PC-3 (cell line): ENCODE data around the gene PTCH1. TPM values are rescaled to one million over a fixed set of nuclear protein-coding genes. Genes with fewer than 3 reads are reported as not detected.

ENCODE experiments used
- ATAC-seq: fragments of 200-7000 bp; cut with Tn5 transposase; 2 replicates; pipeline ENCODE4 v1.9.1; 2020; ENCODE audit warnings: mild to moderate bottlenecking, moderate library complexity
- BruUV-seq: library from RNA; stranded (reverse); fragments of 400-500 nt; replicated peaks from 2 replicates; lab custom pipeline; 2021; lab: Mats Ljungman, UMichigan
- CTCF ChIA-PET: fragments of 300-600 bp; sonication (Branson Sonifier 250); formaldehyde crosslinking; loops from one replicate; lab custom pipeline; 2022; ENCODE audit warnings: antibody characterized with exemption; lab: Charles Lee
- POLR2A ChIA-PET: fragments of 300-600 bp; sonication (Branson Sonifier 250); formaldehyde crosslinking; loops from one replicate; lab custom pipeline; 2022; ENCODE audit warnings: antibody characterized with exemption; ENCODE audit not compliant: unreplicated experiment; lab: Charles Lee
- DNase-seq: peaks from one replicate; pipeline ENCODE4 v3.0.0-alpha.2; 2015
- H2AFZ ChIP-seq: fragments of 300-600 bp; sonication (generic); 2 replicates; pipeline ENCODE4 v1.6.0; 2016; ENCODE audit warnings: antibody characterized with exemption, low read length
- H3F3A ChIP-seq: fragments of 300-600 bp; sonication (generic); one replicate; pipeline ENCODE4 v1.6.0; 2017; ENCODE audit warnings: antibody characterized with exemption, low read length, control low read depth, mild to moderate bottlenecking; ENCODE audit not compliant: unreplicated experiment
- H3K27ac ChIP-seq: fragments of 300-600 bp; sonication (generic); 2 replicates; pipeline ENCODE4 v1.5.1; 2016; ENCODE audit warnings: mild to moderate bottlenecking, low read length
- H3K27me3 ChIP-seq: fragments of 300-600 bp; sonication (generic); 2 replicates; pipeline ENCODE4 v1.6.1; 2016; ENCODE audit warnings: low read length, mixed read lengths
- H3K36me3 ChIP-seq: fragments of 300-600 bp; sonication (generic); 2 replicates; pipeline ENCODE4 v1.6.1; 2016; ENCODE audit warnings: low read depth, mixed run types, low read length, mixed read lengths
- H3K4me1 ChIP-seq: fragments of 300-600 bp; sonication (generic); 2 replicates; pipeline ENCODE4 v1.5.1; 2016; ENCODE audit warnings: low read length; ENCODE audit not compliant: insufficient read depth
- H3K4me2 ChIP-seq: fragments of 300-600 bp; sonication (generic); 2 replicates; pipeline ENCODE4 v1.6.0; 2016; ENCODE audit warnings: low read length
- H3K4me3 ChIP-seq: fragments of 300-600 bp; sonication (generic); 2 replicates; pipeline ENCODE4 v1.5.1; 2016; ENCODE audit warnings: mild to moderate bottlenecking, low read length, mixed read lengths
- H3K79me2 ChIP-seq: fragments of 300-600 bp; sonication (generic); 2 replicates; pipeline ENCODE4 v1.6.1; 2017; ENCODE audit warnings: low read length, mixed read lengths
- H3K9ac ChIP-seq: fragments of 300-600 bp; sonication (generic); 2 replicates; pipeline ENCODE4 v1.6.0; 2016; ENCODE audit warnings: mild to moderate bottlenecking, low read length
- H3K9me2 ChIP-seq: fragments of 300-600 bp; sonication (generic); replicated peaks from 2 replicates; pipeline ENCODE4 v1.6.1; 2016; ENCODE audit warnings: mixed run types, low read length, mixed read lengths
- H3K9me3 ChIP-seq: fragments of 300-600 bp; sonication (generic); 2 replicates; pipeline ENCODE4 v1.6.1; 2016; ENCODE audit warnings: low read length, mixed read lengths
- H4K20me1 ChIP-seq: fragments of 300-600 bp; sonication (generic); 2 replicates; pipeline ENCODE4 v1.6.1; 2016; ENCODE audit warnings: low read length, mixed read lengths
- EZH2 ChIP-seq: fragments of 300-600 bp; sonication (generic); IDR thresholded peaks from one replicate; pipeline ENCODE4 v1.6.1; 2017; ENCODE audit warnings: antibody characterized with exemption, mild to moderate bottlenecking, low read length; ENCODE audit not compliant: unreplicated experiment
- EZH2phosphoT487 ChIP-seq: fragments of 300-600 bp; sonication (generic); IDR thresholded peaks from 2 replicates; pipeline ENCODE4 v1.6.1; 2018; ENCODE audit warnings: mild to moderate bottlenecking, antibody characterized with exemption, low read length, borderline replicate concordance
- intact Hi-C: fragments of 100-400 bp; cut with micrococcal nuclease; formaldehyde crosslinking; loops from 2 replicates; pipeline ENCODE4 v1.9.0; 2023
- total RNA-seq: library from RNA; depleted of rRNA; stranded (reverse); fragments of >200 nt; gene quantifications from 2 replicates; pipeline ENCODE4 v1.2.3, GENCODE V29; 2014
- TF ChIP-seq, protein P1 (sequence below): fragments of 300-600 bp; sonication (generic); conservative IDR thresholded peaks from 2 replicates; pipeline ENCODE4 v1.5.1; 2017; ENCODE audit warnings: antibody characterized with exemption, low read depth, mild to moderate bottlenecking, low read length

The PTCH1 gene
- total RNA-seq, 1 experiment from 2014 or later = 0.77 TPM

DNA sequence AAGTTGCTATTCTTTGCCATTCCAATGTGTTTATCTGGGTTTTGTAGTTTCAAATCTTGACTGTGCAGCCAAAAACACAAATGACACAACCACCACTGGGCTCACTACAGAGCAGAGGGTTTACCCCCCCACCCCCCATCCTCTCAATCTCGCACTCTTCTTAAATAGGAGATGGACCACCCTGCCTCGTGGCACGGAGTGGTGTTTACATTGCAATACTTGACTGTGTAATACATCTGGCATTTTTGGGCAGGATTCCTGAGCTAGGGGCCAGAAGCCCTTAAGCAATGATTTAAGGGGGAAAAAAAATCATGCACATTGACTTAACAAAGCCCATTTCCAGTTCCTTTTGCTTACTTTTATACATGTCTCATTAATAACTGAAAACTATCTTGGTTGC is 19.0 kb downstream of the PTCH1 start:
- Histone ChIP-seq H3F3A (no peaks in the 10 kb centered on the region), H3K36me3 (no peaks in the 10 kb centered on the region), H3K4me1 (peaks cover 17% of the 10 kb centered on the region), H3K4me2 (no peak overlapping the region), H3K4me3 (no peak overlapping the region), H3K27ac (no peak overlapping the region), H4K20me1 (no peaks in the 10 kb centered on the region), H3K79me2 (no peaks in the 10 kb centered on the region), H3K9me3 (no peaks in the 10 kb centered on the region), H3K9me2 (no peaks in the 10 kb centered on the region), H3K9ac (no peak overlapping the region), H3K27me3 (no peaks in the 10 kb centered on the region), H2AFZ (no peak overlapping the region)
- ATAC-seq (no peak), DNase-seq (no peak)
- ChIA-PET CTCF (no interaction called here), POLR2A (no interaction called here)
- TF ChIP-seq EZH2 (no peak), EZH2phosphoT487 (no peak)
- TF ChIP-seq, protein P1, sequence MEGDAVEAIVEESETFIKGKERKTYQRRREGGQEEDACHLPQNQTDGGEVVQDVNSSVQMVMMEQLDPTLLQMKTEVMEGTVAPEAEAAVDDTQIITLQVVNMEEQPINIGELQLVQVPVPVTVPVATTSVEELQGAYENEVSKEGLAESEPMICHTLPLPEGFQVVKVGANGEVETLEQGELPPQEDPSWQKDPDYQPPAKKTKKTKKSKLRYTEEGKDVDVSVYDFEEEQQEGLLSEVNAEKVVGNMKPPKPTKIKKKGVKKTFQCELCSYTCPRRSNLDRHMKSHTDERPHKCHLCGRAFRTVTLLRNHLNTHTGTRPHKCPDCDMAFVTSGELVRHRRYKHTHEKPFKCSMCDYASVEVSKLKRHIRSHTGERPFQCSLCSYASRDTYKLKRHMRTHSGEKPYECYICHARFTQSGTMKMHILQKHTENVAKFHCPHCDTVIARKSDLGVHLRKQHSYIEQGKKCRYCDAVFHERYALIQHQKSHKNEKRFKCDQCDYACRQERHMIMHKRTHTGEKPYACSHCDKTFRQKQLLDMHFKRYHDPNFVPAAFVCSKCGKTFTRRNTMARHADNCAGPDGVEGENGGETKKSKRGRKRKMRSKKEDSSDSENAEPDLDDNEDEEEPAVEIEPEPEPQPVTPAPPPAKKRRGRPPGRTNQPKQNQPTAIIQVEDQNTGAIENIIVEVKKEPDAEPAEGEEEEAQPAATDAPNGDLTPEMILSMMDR = no peak
- no TSS peak for BruUV-seq
- intact Hi-C loops = no loop called here

GRCh38 chr9:95496687-95497086 is 20.1 kb downstream of the PTCH1 start:
- no peak overlapping the region for H3K27ac ChIP-seq
- H3K36me3 ChIP-seq = no peaks in the 10 kb centered on the region
- POLR2A ChIA-PET = no interaction called here
- H4K20me1 ChIP-seq = no peaks in the 10 kb centered on the region
- no peaks in the 10 kb centered on the region for H3K27me3 ChIP-seq
- CTCF ChIA-PET = no interaction called here
- H3K4me2 ChIP-seq = no peak overlapping the region
- H3K9me2 ChIP-seq = no peaks in the 10 kb centered on the region
- no TSS peak for BruUV-seq
- no peaks in the 10 kb centered on the region for H3K9me3 ChIP-seq
- intact Hi-C loops = no loop called here
- DNase-seq (no peak), ATAC-seq (no peak)
- H3K79me2 ChIP-seq = no peaks in the 10 kb centered on the region
- no peak overlapping the region for H3K9ac ChIP-seq
- no peak overlapping the region for H3K4me3 ChIP-seq
- peaks cover 17% of the 10 kb centered on the region for H3K4me1 ChIP-seq
- TF ChIP-seq EZH2 (no peak), EZH2phosphoT487 (no peak)
- TF ChIP-seq, protein P1 = no peak
- H2AFZ ChIP-seq = no peak overlapping the region
- no peaks in the 10 kb centered on the region for H3F3A ChIP-seq

GRCh38 chr9:95495961-95496360 is 20.8 kb downstream of the PTCH1 start:
- intact Hi-C loops = no loop called here
- no peak for DNase-seq
- Histone ChIP-seq H4K20me1 (no peaks in the 10 kb centered on the region), H3K27me3 (no peaks in the 10 kb centered on the region), H3K27ac (no peak overlapping the region), H3K9me2 (no peaks in the 10 kb centered on the region), H3K4me2 (no peak overlapping the region), H3K79me2 (no peaks in the 10 kb centered on the region), H3K4me3 (no peak overlapping the region), H3K4me1 (peaks cover 17% of the 10 kb centered on the region), H3K9me3 (no peaks in the 10 kb centered on the region), H2AFZ (no peak overlapping the region), H3K9ac (no peak overlapping the region), H3K36me3 (no peaks in the 10 kb centered on the region), H3F3A (no peaks in the 10 kb centered on the region)
- BruUV-seq = no TSS peak
- ATAC-seq = no peak
- TF ChIP-seq, protein P1 = no peak
- TF ChIP-seq EZH2phosphoT487 (no peak), EZH2 (no peak)
- ChIA-PET POLR2A (no interaction called here), CTCF (no interaction called here)
